NCI-H345 (cell line): ENCODE results near the gene PPP1R11.
"Not testable (repeated sequence)": the region's sequence is repeated elsewhere in the genome, so short reads cannot be mapped to it uniquely, and the experiment has no call there.

ENCODE experiments used
- DNase-seq: peaks from one replicate; lab custom pipeline; 2025; lab: John Stamatoyannopoulos, UW

PPP1R11 gene, protein sequence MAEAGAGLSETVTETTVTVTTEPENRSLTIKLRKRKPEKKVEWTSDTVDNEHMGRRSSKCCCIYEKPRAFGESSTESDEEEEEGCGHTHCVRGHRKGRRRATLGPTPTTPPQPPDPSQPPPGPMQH

DNA sequence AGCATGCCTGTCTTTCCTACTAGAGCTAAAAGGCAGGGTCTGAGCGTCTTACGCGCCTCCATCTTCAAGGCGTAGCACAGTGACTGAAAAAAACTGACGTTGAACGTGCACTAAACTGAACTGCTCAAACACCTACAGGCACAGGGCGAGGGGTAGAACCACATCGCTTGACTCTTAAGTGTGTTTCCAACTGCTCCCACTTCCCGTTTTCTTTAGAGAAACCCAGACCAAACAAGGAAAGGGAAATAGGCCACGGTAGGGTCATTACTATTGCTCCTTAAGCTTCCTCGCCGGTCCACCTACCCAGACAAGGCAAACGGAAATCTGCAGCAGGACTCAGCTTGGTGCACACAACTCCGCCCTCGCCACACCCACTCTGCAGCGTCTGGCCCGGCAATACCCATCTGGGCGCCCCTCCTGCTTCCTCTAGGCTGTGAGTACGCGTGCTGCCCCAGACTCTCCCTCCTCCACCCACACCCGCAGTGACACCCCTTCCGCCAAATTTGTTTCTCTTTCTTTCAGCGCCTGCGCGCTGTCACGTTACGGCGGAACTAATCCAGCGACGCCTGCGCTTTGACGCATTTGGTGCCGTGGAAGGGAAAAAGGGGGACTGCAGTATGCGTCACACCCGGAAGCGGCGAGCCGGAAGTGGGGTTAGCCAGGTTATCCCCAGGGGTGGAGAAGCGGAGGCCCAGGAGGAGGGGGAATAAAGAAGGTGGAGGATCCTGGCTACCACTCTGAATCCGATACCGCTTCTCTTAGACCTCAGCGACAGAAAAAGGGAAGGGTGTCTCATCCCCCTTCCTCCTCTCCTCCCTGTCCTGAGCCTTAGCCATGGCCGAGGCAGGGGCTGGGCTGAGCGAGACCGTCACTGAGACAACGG is at the start of gene PPP1R11:
TSS of gene PPP1R11 (plus strand) at position 622 of the 883 bp plus-strand sequence. CDS start at position 835, 213 bp downstream.
- peak; percentile 99 for DNase-seq

- no peak for DNase-seq
Measured at GRCh38 chr6:30019819-30020218, 47.2 kb upstream of the PPP1R11 start.

- no peak for DNase-seq
Measured at GRCh38 chr6:30020626-30021025, 46.4 kb upstream of the PPP1R11 start.

- DNase-seq: no peak
Measured at GRCh38 chr6:30022189-30022588, 44.8 kb upstream of the PPP1R11 start.

- DNase-seq: not testable (repeated sequence)
Measured at GRCh38 chr6:30022712-30023111, 44.3 kb upstream of the PPP1R11 start.

- DNase-seq: no peak
Measured at GRCh38 chr6:30025186-30025585, 41.8 kb upstream of the PPP1R11 start.

- no peak for DNase-seq
Measured at GRCh38 chr6:30029588-30029987, 37.4 kb upstream of the PPP1R11 start.

DNA sequence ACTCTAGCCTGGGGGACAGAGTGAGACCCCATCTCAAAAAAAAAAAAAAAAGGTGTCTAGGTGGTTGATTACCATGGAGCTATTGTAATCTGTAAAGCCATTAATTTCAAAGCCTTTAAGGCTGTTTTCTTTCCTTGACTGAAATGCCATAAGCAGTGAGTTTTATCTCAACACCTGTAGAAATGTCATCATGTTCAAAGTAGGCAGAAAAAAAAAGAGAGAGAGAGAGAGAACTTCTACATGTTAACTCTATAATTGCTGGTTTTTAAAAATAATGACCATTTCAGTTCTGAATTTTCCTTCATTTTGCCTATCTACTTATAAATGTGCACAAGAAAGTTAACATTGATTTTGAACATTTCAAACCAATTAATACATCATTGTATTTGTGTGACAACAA is 35.6 kb upstream of the PPP1R11 start:
- no peak for DNase-seq

DNA sequence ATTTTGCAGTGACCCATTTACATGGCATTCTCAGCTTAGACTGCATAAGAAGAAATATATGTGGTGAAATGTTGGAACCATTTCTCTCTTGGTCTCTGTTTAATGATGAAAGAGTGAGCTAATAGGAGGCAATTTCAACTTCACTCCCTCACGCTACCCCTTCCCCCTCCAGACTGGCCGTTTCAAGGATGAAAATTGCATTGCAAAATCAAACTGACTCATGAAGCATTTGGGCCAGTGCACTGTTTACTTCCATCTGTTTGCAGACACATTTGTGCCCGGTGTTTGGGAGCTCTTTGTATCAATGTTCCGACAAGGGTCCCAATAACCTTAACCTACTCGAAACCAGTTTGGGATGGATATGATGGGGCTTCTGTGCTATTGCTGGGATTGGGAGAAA is 33.6 kb upstream of the PPP1R11 start:
- not testable (repeated sequence) for DNase-seq

- no peak for DNase-seq
Measured at GRCh38 chr6:30035784-30036183, 31.2 kb upstream of the PPP1R11 start.

DNA sequence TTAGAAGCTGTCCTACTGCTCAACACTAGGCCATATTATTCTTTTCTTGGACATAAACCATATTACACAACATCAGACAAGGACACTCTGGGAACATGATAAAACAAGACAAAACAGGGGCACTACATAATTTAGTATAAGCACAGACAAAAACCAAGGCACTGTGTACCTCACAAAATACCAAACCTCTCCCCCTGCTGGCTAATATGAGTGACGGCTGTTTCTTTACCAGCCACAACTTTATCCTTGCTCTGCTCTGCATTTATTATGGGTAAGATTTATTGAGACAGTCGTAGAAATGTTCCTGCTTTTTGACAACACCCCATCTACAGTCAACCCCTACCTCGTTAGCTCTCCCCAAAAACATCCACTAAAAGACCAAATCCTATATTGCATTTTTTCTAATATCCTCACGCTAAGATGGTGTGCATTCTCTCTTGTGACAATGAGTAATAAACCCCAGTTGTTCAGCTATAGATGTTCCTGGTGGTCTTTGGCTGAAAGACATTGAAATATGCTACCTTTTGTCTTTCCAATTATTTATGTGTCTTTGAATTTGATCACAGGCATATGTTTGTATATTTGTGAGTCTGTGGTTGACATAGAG is 29.7 kb upstream of the PPP1R11 start:
- DNase-seq: no peak

DNA sequence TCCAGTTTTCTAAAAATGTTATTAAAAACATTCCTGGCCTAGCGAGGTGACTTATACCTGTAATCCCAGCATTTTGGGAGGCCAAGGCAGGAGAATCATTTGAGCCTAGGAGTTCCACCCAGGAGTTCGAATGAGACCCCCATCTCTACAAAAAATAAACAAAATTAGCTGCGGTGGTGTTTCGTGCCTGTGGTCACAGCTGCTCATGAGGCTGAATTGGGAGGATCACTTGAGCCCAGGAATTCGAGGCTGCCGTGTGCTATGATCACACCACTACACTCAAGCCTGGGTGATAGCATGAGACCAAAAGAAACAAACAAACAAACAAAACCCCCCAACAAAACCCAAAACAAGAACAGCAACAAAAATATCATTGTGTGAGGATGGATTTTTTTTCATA is 25.8 kb upstream of the PPP1R11 start:
- DNase-seq: no peak

DNA sequence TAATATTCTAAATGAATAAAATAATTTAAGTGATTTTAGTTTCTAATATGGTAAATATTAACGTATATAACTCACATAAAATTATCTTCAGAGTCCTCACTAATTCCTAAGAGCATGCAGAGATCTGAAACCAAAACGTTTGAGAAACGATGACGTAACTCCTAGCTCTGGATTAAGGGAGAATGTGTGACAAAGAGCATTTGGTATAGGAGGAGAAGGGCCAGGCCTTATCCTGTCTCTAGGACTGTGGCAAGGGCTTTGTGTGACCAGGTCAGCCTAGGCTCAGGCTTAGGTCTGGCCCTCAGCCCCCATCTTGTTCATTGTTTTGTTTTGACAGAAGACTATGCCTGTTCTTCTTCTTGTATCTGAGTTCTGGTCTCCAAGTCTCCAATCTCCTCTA is 25.2 kb upstream of the PPP1R11 start:
- no peak for DNase-seq

- no peak for DNase-seq
Measured at GRCh38 chr6:30042476-30042875, 24.5 kb upstream of the PPP1R11 start.

DNA sequence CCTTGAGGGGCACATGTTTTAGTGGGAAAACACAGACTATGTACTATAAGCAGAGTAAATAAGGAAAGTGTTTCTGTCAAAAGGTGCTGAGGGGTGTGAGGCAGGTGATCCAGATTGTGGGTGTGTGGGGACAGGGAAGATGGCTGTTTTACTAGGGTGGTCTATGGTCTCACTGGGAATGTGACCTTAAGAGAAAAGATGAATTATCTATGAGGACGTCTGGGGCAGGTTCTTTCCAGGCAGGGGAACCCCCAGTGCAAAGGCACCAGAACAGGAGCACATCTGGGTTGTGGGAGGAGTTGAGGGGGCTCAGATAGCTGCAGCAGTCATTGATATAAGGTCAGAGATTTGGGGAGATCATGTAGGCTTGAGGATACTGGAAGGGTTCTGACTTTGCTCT is 24.1 kb upstream of the PPP1R11 start:
- no peak for DNase-seq

DNA sequence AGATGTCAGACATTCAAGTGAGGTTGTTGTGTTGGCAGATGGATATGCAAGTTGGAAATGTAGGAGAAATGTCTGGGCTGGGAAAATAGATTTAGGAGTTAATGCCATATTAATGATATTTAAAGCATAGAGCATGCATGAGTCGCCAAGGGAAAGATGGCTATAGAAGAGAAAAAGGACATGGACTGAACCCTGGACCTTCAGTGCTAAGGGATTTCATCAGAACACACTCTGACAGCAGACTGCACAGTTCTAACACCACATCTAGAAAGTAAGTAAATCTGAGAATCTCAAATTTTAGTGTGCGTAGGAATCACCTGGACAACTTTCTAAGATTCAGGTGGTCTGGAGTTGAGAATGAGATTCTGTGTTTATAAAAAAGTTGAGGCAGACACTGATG is 23.3 kb upstream of the PPP1R11 start:
- no peak for DNase-seq

GRCh38 chr6:30044630-30045029 is 22.4 kb upstream of the PPP1R11 start:
- no peak for DNase-seq

GRCh38 chr6:30047220-30047619 is 19.8 kb upstream of the PPP1R11 start:
- no peak for DNase-seq

- DNase-seq: no peak
Measured at GRCh38 chr6:30053682-30054081, 13.3 kb upstream of the PPP1R11 start.

DNA sequence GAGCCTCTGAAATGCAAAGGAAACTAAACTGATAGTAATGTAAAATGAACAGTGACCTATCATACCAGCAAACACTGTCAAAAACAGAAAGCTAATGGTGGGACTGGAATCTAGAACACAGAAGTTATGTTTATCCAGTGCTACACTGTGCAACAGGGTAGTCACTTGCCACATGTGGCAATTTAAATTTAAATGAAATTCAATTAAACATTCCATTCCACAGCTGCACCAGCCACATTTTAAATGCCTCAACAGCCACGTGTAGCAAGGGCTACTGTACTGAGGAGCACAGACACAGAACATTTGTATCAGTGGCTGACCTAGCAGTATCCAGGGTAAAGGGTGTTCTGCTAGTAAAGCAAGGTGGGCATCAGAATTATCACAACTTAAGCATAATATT is 11.5 kb upstream of the PPP1R11 start:
- no peak for DNase-seq

- no peak for DNase-seq
Measured at GRCh38 chr6:30060606-30061091, 6.3 kb upstream of the PPP1R11 start.

- DNase-seq: peak; percentile 97
Measured at GRCh38 chr6:30061092-30061857, 5.7 kb upstream of the PPP1R11 start, which contains the start of gene POLR1H. POLR1H (plus strand) TSS chr6:30061265; CDS start chr6:30061525, 260 bp downstream.
